GM12892 (cell line): ENCODE results near the gene CTDSPL2.

Experiments used
- POLR2A ChIP-seq: IDR thresholded peaks from 2 replicates; pipeline ENCODE4 v1.6.1; 2011; ENCODE audit warnings: low read depth, low read length, control low read depth
- POLR2AphosphoS5 ChIP-seq: IDR thresholded peaks from 2 replicates; pipeline ENCODE4 v1.6.1; 2011; ENCODE audit warnings: low read depth, low read length, control low read depth
- TAF1 ChIP-seq: IDR thresholded peaks from 2 replicates; pipeline ENCODE4 v1.6.1; 2011; ENCODE audit warnings: low read depth, mild to moderate bottlenecking, control low read depth, low read length, borderline replicate concordance

DNA sequence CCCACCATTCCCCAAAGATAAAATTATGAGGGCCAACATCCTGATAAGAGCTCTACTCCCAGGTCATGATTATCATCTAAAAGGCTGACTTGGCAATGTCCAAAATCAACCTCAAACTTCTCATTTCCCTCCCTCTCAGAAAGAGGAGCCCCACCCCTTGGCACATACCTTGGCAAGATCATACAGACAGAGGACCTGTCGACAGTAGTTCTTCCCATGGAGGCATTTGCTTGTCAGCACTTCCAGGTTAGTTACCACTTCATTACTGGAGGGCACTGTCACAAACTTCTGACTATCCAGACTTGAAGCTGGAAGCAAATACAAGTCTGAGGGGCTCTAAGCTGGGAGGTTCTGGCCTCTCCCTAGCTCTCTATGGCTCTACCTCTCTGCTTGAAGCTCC, 147.3 kb downstream of the CTDSPL2 start:
- TF ChIP-seq POLR2AphosphoS5 (no peak), POLR2A (no peak), TAF1 (no peak)
